ENCODE results near the gene MARCHF10. TPM values are rescaled to one million over a fixed set of nuclear protein-coding genes. Genes with fewer than 3 reads are reported as not detected.

Gene MARCHF10
- total RNA-seq, 1 experiment from 2014 or later = not detected

GRCh38 chr17:62745806-62746205 lies 62.3 kb downstream of the MARCHF10 start:
- DNase-seq (ENCODE audit: low read depth, low spot score) (no peak), ATAC-seq (no peak)
- H2AFZ ChIP-seq (ENCODE audit: low read depth, low read length, poor library complexity, severe bottlenecking) = no peak overlapping the region
- intact Hi-C loops (cut with micrococcal nuclease) = no loop called here
- no TSS peak for BruUV-seq (replicated peaks)
- H3K27me3 ChIP-seq (ENCODE audit: insufficient read depth, low read length) = no peaks in the 10 kb centered on the region
- H3K9me3 ChIP-seq (ENCODE audit: control insufficient read depth in 1 of 2, insufficient read depth in 1 of 2, low read depth in 1 of 2, low read length in 2 of 2) = no peaks in the 10 kb centered on the region
- POLR2A ChIA-PET = no interaction called here
- RAD21 ChIA-PET (ENCODE audit: low non-redundant PET in 1 of 2, low total read pairs in 2 of 2, uncharacterized antibody in 2 of 2, unreplicated experiment in 2 of 2) = no interaction called here
- H3K4me3 ChIP-seq (replicated peaks in 1 of 2; ENCODE audit: low read depth in 1 of 2, low read length in 2 of 2) = no peak overlapping the region
- no peak for TF ChIP-seq SP1 (IDR thresholded peaks at IDR 0.05; ENCODE audit: low read depth)
- no peak for TF ChIP-seq RAD21 (IDR thresholded peaks at IDR 0.05; ENCODE audit: low read depth)
- TF ChIP-seq ZNF274 (IDR thresholded peaks at IDR 0.05; ENCODE audit: low read depth, low read length) = no peak
- TF ChIP-seq POLR2AphosphoS5 (IDR thresholded peaks at IDR 0.05; ENCODE audit: low read depth, low read length) = no peak
- TF ChIP-seq, protein P1, sequence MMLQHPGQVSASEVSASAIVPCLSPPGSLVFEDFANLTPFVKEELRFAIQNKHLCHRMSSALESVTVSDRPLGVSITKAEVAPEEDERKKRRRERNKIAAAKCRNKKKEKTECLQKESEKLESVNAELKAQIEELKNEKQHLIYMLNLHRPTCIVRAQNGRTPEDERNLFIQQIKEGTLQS (IDR thresholded peaks at IDR 0.05) = no peak
- no peak for TF ChIP-seq EZH2phosphoT487 (IDR thresholded peaks at IDR 0.05; ENCODE audit: borderline replicate concordance)
- TF ChIP-seq ZBTB33 (IDR thresholded peaks at IDR 0.05; ENCODE audit: extremely low read depth, insufficient replicate concordance, low read length) = no peak
- no peak for TF ChIP-seq ZFX (IDR thresholded peaks at IDR 0.05)
- TF ChIP-seq ELF1 (IDR thresholded peaks at IDR 0.05; ENCODE audit: borderline replicate concordance, low read depth) = no peak
- TF ChIP-seq JUND (IDR thresholded peaks at IDR 0.05) = no peak
- TF ChIP-seq CEBPB (IDR thresholded peaks at IDR 0.05; ENCODE audit: low read depth) = no peak
- no peak for TF ChIP-seq EZH2 (IDR thresholded peaks at IDR 0.05)
- no peak for TF ChIP-seq EGR1 (IDR thresholded peaks at IDR 0.05; ENCODE audit: low read depth)
- no peak for TF ChIP-seq TCF7L2 (IDR thresholded peaks at IDR 0.05; ENCODE audit: borderline replicate concordance, extremely low read depth, insufficient read depth, insufficient read length)
- TF ChIP-seq, protein P2, sequence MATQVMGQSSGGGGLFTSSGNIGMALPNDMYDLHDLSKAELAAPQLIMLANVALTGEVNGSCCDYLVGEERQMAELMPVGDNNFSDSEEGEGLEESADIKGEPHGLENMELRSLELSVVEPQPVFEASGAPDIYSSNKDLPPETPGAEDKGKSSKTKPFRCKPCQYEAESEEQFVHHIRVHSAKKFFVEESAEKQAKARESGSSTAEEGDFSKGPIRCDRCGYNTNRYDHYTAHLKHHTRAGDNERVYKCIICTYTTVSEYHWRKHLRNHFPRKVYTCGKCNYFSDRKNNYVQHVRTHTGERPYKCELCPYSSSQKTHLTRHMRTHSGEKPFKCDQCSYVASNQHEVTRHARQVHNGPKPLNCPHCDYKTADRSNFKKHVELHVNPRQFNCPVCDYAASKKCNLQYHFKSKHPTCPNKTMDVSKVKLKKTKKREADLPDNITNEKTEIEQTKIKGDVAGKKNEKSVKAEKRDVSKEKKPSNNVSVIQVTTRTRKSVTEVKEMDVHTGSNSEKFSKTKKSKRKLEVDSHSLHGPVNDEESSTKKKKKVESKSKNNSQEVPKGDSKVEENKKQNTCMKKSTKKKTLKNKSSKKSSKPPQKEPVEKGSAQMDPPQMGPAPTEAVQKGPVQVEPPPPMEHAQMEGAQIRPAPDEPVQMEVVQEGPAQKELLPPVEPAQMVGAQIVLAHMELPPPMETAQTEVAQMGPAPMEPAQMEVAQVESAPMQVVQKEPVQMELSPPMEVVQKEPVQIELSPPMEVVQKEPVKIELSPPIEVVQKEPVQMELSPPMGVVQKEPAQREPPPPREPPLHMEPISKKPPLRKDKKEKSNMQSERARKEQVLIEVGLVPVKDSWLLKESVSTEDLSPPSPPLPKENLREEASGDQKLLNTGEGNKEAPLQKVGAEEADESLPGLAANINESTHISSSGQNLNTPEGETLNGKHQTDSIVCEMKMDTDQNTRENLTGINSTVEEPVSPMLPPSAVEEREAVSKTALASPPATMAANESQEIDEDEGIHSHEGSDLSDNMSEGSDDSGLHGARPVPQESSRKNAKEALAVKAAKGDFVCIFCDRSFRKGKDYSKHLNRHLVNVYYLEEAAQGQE (IDR thresholded peaks at IDR 0.05; ENCODE audit: low read depth) = no peak
- TF ChIP-seq CBX3 (IDR thresholded peaks at IDR 0.05; ENCODE audit: low read depth) = no peak
- no peak overlapping the region for H3K27ac ChIP-seq (ENCODE audit: low read depth, low read length)
- H3K4me1 ChIP-seq (ENCODE audit: control insufficient read depth in 1 of 2, insufficient read depth in 2 of 2, low read length in 2 of 2) = no peaks in the 10 kb centered on the region
- no peak overlapping the region for H3K4me2 ChIP-seq (ENCODE audit: low read length)
- no peaks in the 10 kb centered on the region for H3K79me2 ChIP-seq (ENCODE audit: insufficient read depth, low read length)
- H3K36me3 ChIP-seq (ENCODE audit: control insufficient read depth in 1 of 2, insufficient read depth in 2 of 2, low read length in 2 of 2) = no peaks in the 10 kb centered on the region
- H3K9ac ChIP-seq (ENCODE audit: low read length) = no peak overlapping the region
- CTCF ChIA-PET = no interaction called here
- no peaks in the 10 kb centered on the region for H4K20me1 ChIP-seq (ENCODE audit: insufficient read depth)
- no peaks in the 10 kb centered on the region for H3K9me2 ChIP-seq (ENCODE audit: insufficient read depth)
